Endothelial cell (in vitro differentiated cells): ENCODE data around the gene MRRF. TPM values are rescaled to one million over a fixed set of nuclear protein-coding genes. Genes with fewer than 3 reads are reported as not detected.
A peak's percentile ranks its signal among the peaks of the same experiment; 100 is the strongest.

ENCODE experiments used
- DNase-seq: peaks from one replicate; pipeline ENCODE4 v3.0.0; 2021; ENCODE audit warnings: low spot score
- H3K27ac Mint-ChIP-seq: one replicate; pipeline ENCODE4 v1.8.0; 2021; ENCODE audit warnings: mixed read lengths, inconsistent platforms; ENCODE audit not compliant: unreplicated experiment
- H3K27me3 Mint-ChIP-seq: one replicate; pipeline ENCODE4 v1.8.0; 2021; ENCODE audit warnings: mild to moderate bottlenecking, moderate library complexity, mixed read lengths, inconsistent platforms; ENCODE audit not compliant: unreplicated experiment
- H3K36me3 Mint-ChIP-seq: one replicate; pipeline ENCODE4 v1.8.0; 2021; ENCODE audit warnings: mild to moderate bottlenecking, low read depth, mixed read lengths, inconsistent platforms; ENCODE audit not compliant: unreplicated experiment
- H3K4me1 Mint-ChIP-seq: one replicate; pipeline ENCODE4 v1.8.0; 2021; ENCODE audit warnings: mild to moderate bottlenecking, mixed read lengths, inconsistent platforms; ENCODE audit not compliant: unreplicated experiment
- H3K4me3 Mint-ChIP-seq: one replicate; pipeline ENCODE4 v1.8.0; 2021; ENCODE audit warnings: mild to moderate bottlenecking, mixed read lengths, inconsistent platforms; ENCODE audit not compliant: unreplicated experiment
- H3K9me3 Mint-ChIP-seq: one replicate; pipeline ENCODE4 v1.8.0; 2021; ENCODE audit warnings: mixed read lengths, inconsistent platforms; ENCODE audit not compliant: unreplicated experiment
- CTCF ChIP-seq: fragments of 200-600 bp; sonication (generic); IDR thresholded peaks from one replicate; pipeline ENCODE4 v1.5.0; 2021; ENCODE audit warnings: antibody characterized with exemption; ENCODE audit not compliant: unreplicated experiment
- total RNA-seq: library from RNA; stranded (reverse); fragmentation: NEBNext Ultra II Directional; extraction: Animal tissue kit (Norgen Biotek cat#: 25700); gene quantifications from one replicate; pipeline ENCODE4 v1.2.1, GENCODE V29; 2021; ENCODE audit not compliant: unreplicated experiment

MRRF gene
- total RNA-seq, 1 donor from 2014 or later = 40.3 TPM

DNA sequence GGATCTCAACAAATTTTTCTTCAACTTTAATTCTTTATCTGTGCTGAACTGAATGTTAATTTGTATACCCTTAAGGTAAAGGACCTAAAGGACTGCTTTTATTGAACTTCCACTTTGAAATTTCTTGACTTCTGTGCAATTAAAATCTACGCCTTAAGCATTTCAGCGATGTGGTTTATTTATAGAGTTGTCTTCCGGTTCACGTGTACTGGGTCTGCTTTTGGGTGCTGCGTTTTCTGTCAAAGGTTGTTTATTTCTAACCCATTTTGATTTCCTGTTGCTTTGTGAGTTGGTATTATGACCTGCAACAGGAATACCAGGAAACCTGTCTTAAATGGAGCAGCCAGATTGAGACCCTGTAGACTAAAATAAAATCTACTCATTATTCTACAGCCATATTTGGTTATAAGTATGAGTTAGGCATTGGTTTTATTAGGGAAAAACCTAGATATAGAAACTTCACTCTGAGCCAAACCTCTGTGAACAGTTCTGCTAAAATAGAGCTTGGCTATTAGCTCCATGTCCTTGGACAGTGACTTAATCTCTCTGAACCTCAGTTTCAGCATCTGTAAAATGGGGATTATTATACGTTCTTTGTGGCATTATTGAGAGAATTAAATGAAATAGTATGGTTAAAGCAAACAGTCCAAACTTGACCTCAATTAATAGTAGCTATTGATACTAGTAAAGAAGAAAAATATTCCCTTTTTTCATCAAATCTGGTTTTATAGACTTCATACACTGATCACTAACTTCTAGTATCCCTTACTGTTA is 3.5 kb downstream of the MRRF start:
- no peak overlapping the region for H3K4me3 Mint-ChIP-seq
- H3K27ac Mint-ChIP-seq = no peak overlapping the region
- no peak for DNase-seq
- H3K27me3 Mint-ChIP-seq = no peaks in the 10 kb centered on the region
- H3K9me3 Mint-ChIP-seq = no peaks in the 10 kb centered on the region
- peaks cover 24% of the 10 kb centered on the region for H3K4me1 Mint-ChIP-seq
- TF ChIP-seq CTCF = no peak
- peaks cover 16% of the 10 kb centered on the region for H3K36me3 Mint-ChIP-seq

- Mint-ChIP-seq H3K4me1 (no peaks in the 10 kb centered on the region), H3K27ac (no peak overlapping the region), H3K27me3 (peaks cover 2% of the 10 kb centered on the region), H3K4me3 (peak overlapping the region; percentile 72), H3K36me3 (peaks cover 44% of the 10 kb centered on the region), H3K9me3 (peaks cover 4% of the 10 kb centered on the region)
- no peak for TF ChIP-seq CTCF
- DNase-seq = no peak
Observed at GRCh38 chr9:122274055-122274454, 9.4 kb downstream of the MRRF start.

DNA sequence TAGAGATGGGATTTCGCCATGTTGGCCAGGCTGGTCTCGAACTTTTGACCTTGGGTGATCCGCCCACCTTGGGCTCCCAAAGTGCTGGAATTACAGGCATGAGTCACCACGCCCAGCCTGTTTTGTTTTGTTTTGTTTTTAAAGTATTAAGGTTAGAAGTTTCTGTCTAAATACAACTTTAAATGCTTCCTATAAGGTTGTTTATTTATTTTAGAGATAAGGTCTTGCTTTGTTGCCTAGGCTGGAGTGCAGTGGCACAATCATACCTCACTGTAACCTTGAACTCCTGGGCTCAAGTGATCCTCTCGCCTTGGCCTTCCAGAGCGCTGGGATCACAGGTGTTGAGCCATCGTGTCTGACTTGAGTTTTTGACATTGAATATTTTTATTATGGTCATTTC is 11.4 kb downstream of the MRRF start:
- Mint-ChIP-seq H3K36me3 (peaks cover 40% of the 10 kb centered on the region), H3K4me3 (no peak overlapping the region), H3K27me3 (peaks cover 2% of the 10 kb centered on the region), H3K4me1 (peaks cover 17% of the 10 kb centered on the region), H3K27ac (no peak overlapping the region), H3K9me3 (peaks cover 4% of the 10 kb centered on the region)
- TF ChIP-seq CTCF = no peak
- no peak for DNase-seq

DNA sequence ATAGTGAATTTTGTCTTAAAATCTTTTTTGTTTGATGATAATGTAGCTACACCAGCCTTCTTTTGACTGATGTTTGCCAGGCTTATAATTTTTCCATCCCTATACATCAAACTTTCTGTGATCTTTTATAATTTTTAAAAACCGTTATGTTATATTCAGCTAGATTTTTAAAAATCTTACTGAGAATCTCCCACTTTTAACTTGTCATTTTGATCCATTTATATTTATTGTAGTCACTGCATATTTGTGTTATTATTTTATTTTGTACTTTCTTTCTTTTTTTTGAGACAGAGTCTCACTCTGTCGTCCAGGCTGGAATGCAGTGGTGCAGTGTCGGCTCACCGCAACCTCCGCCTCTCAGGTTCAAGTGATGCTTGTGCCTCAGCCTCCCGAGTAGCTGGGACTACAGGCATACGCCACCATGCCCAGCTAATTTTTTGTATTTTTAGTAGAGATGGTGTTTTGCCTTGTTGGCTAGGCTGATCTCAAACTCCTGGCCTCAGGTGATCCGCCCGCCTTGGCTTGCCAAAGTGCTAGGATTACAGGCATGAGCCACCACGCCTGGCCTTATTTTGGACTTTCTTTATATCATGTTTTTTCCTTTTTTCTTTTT is 12.7 kb downstream of the MRRF start:
- DNase-seq = no peak
- peaks cover 39% of the 10 kb centered on the region for H3K36me3 Mint-ChIP-seq
- no peak for TF ChIP-seq CTCF
- H3K9me3 Mint-ChIP-seq = peaks cover 4% of the 10 kb centered on the region
- peaks cover 30% of the 10 kb centered on the region for H3K4me1 Mint-ChIP-seq
- H3K4me3 Mint-ChIP-seq = no peak overlapping the region
- no peak overlapping the region for H3K27ac Mint-ChIP-seq
- H3K27me3 Mint-ChIP-seq = peaks cover 2% of the 10 kb centered on the region

GRCh38 chr9:122281368-122281767 is 16.7 kb downstream of the MRRF start:
- no peak for TF ChIP-seq CTCF
- DNase-seq = no peak
- H3K27me3 Mint-ChIP-seq = peaks cover 2% of the 10 kb centered on the region
- H3K4me3 Mint-ChIP-seq = peak overlapping the region; percentile 34
- H3K27ac Mint-ChIP-seq = peak overlapping the region; percentile 97
- H3K36me3 Mint-ChIP-seq = peaks cover 20% of the 10 kb centered on the region
- H3K4me1 Mint-ChIP-seq = peaks cover 52% of the 10 kb centered on the region
- no peaks in the 10 kb centered on the region for H3K9me3 Mint-ChIP-seq
